ENCODE results near the gene RAPGEF4. TPM values are rescaled to one million over a fixed set of nuclear protein-coding genes. Genes with fewer than 3 reads are reported as not detected.

Gene RAPGEF4
- total RNA-seq, 4 donors from 2014 or later = 3.7 to 8.9 (median 5.2) TPM

- Histone ChIP-seq H3K9me3 (no peaks in the 10 kb centered on the region), H3K4me3 (no peak overlapping the region), H3K36me3 (no peaks in the 10 kb centered on the region), H3K27me3 (no peaks in the 10 kb centered on the region), H3K4me1 (no peaks in the 10 kb centered on the region), H3K27ac (replicated peaks in 1 of 4) (no peak overlapping the region)
- WGBS = 70% methylated on average over 5 of the region's 5 CpGs
- DNase-seq (ENCODE audit: extremely low spot score) = no peak
- intact Hi-C loops (cut with DNase I) = no loop called here
- TF ChIP-seq EP300 (IDR thresholded peaks at IDR 0.05) (no peak), POLR2A (IDR thresholded peaks at IDR 0.05; ENCODE audit: low read depth) (no peak), POLR2AphosphoS5 (IDR thresholded peaks at IDR 0.05) (no peak), CTCF (IDR thresholded peaks at IDR 0.05) (no peak)
Measured at GRCh38 chr2:172772633-172773032, 37.0 kb downstream of the RAPGEF4 start.

- Histone ChIP-seq H3K36me3 (no peaks in the 10 kb centered on the region), H3K9me3 (no peaks in the 10 kb centered on the region), H3K4me1 (no peaks in the 10 kb centered on the region), H3K27me3 (no peaks in the 10 kb centered on the region), H3K4me3 (no peak overlapping the region), H3K27ac (replicated peaks in 1 of 4) (no peak overlapping the region)
- DNase-seq (ENCODE audit: extremely low spot score) = no peak
- intact Hi-C loops (cut with DNase I) = no loop called here
- TF ChIP-seq CTCF (IDR thresholded peaks at IDR 0.05) (no peak), POLR2A (IDR thresholded peaks at IDR 0.05; ENCODE audit: low read depth) (no peak), POLR2AphosphoS5 (IDR thresholded peaks at IDR 0.05) (no peak), EP300 (IDR thresholded peaks at IDR 0.05) (no peak)
Measured at GRCh38 chr2:172774302-172774701, 38.7 kb downstream of the RAPGEF4 start.

- 94% methylated on average over 1 of the region's 1 CpG for WGBS
- H3K4me1 ChIP-seq = no peaks in the 10 kb centered on the region
- H3K4me3 ChIP-seq = no peak overlapping the region
- H3K27me3 ChIP-seq = no peaks in the 10 kb centered on the region
- no peak overlapping the region for H3K27ac ChIP-seq (replicated peaks in 1 of 4)
- no peaks in the 10 kb centered on the region for H3K36me3 ChIP-seq
- TF ChIP-seq POLR2AphosphoS5 (IDR thresholded peaks at IDR 0.05) (no peak), EP300 (IDR thresholded peaks at IDR 0.05) (no peak), CTCF (IDR thresholded peaks at IDR 0.05) (no peak), POLR2A (IDR thresholded peaks at IDR 0.05; ENCODE audit: low read depth) (no peak)
- no peak for DNase-seq (ENCODE audit: extremely low spot score)
- intact Hi-C loops (cut with DNase I) = no loop called here
- no peaks in the 10 kb centered on the region for H3K9me3 ChIP-seq
Measured at GRCh38 chr2:172775319-172775718, 39.7 kb downstream of the RAPGEF4 start.

- Histone ChIP-seq H3K4me1 (peaks cover 0 to under 1% (median 0%) of the 10 kb centered on the region in 4 donors), H3K9me3 (no peaks in the 10 kb centered on the region), H3K36me3 (no peaks in the 10 kb centered on the region), H3K4me3 (no peak overlapping the region), H3K27me3 (no peaks in the 10 kb centered on the region), H3K27ac (replicated peaks in 1 of 4) (no peak overlapping the region)
- TF ChIP-seq CTCF (IDR thresholded peaks at IDR 0.05) (no peak), EP300 (IDR thresholded peaks at IDR 0.05) (no peak), POLR2A (IDR thresholded peaks at IDR 0.05; ENCODE audit: low read depth) (no peak), POLR2AphosphoS5 (IDR thresholded peaks at IDR 0.05) (no peak)
- intact Hi-C loops (cut with DNase I) = no loop called here
- no peak for DNase-seq (ENCODE audit: extremely low spot score)
- WGBS = 85% methylated on average over 3 of the region's 3 CpGs
Measured at GRCh38 chr2:172777431-172777830, 41.8 kb downstream of the RAPGEF4 start.

GRCh38 chr2:172782506-172783164 is 47.0 kb downstream of the RAPGEF4 start:
- Histone ChIP-seq H3K9me3 (no peaks in the 10 kb centered on the region), H3K4me1 (peaks cover 0 to 9% (median 7%) of the 10 kb centered on the region in 4 donors), H3K36me3 (no peaks in the 10 kb centered on the region), H3K27me3 (no peaks in the 10 kb centered on the region), H3K27ac (replicated peaks in 1 of 4) (no peak overlapping the region), H3K4me3 (no peak overlapping the region)
- intact Hi-C loops (cut with DNase I) = no loop called here
- DNase-seq (ENCODE audit: extremely low spot score) = no peak
- 78% methylated on average over 6 of the region's 6 CpGs for WGBS
- no peak for TF ChIP-seq CTCF (IDR thresholded peaks at IDR 0.05)
- no peak for TF ChIP-seq POLR2A (IDR thresholded peaks at IDR 0.05; ENCODE audit: low read depth)
- no peak for TF ChIP-seq POLR2AphosphoS5 (IDR thresholded peaks at IDR 0.05)
- no peak for TF ChIP-seq EP300 (IDR thresholded peaks at IDR 0.05)

All from esophagus muscularis mucosa (tissue), 4 donors.